ENCODE data around the gene HDAC5. TPM values are rescaled to one million over a fixed set of nuclear protein-coding genes. Genes with fewer than 3 reads are reported as not detected.

The HDAC5 gene
- total RNA-seq, 2 experiments from 2014 or later, result 31.4 to 41.5 TPM

DNA sequence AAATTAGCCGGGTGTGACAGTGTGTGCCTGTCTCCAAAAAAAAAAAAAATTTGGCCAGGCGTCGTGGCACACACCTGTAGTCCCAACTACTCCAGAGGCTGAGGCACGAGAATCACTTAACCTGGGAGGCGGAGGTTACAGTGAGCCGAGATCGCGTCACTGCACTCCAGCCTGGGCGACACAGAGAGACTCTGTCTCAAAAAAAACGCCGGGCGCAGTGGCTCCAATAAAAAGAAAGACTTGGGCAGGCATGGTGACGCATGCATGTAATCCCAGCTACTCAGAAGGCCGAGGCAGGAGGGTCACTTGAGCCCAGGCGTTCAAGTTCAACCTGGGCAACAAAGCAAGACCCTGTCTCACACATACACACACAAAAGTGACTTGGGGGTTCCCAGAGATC, 60.6 kb downstream of the HDAC5 start:
- intact Hi-C loops (cut with micrococcal nuclease; ENCODE audit: unreplicated experiment), result no loop called here

GRCh38 chr17:44061446-44061845, 62.0 kb downstream of the HDAC5 start:
- CTCF ChIA-PET (ENCODE audit: unreplicated experiment), result no interaction called here
- Histone ChIP-seq H3K9me2 (ENCODE audit: insufficient read depth, low read length) (no peaks in the 10 kb centered on the region), H3K9me3 (ENCODE audit: low read length) (peaks cover 4% of the 10 kb centered on the region; the same call in 1 of the 2 replicates), H2AFZ (ENCODE audit: low read length) (no peak overlapping the region), H3K27ac (ENCODE audit: low read depth, low read length, poor library complexity, severe bottlenecking) (no peak overlapping the region), H3K4me3 (ENCODE audit: low read depth, low read length, poor library complexity, severe bottlenecking) (no peak overlapping the region), H4K20me1 (ENCODE audit: insufficient read depth, low read length) (no peaks in the 10 kb centered on the region), H3K36me3 (ENCODE audit: insufficient read depth, low read length) (peaks cover 75% of the 10 kb centered on the region), H3K4me1 (ENCODE audit: insufficient read depth, low read length, poor library complexity, severe bottlenecking) (peaks cover 14% of the 10 kb centered on the region), H3K4me2 (ENCODE audit: low read length) (no peak overlapping the region), H3K79me2 (ENCODE audit: insufficient read depth, low read depth, low read length) (peaks cover 88% of the 10 kb centered on the region)
- intact Hi-C loops (cut with micrococcal nuclease; ENCODE audit: unreplicated experiment), result no loop called here
- TF ChIP-seq EZH2phosphoT487 (IDR thresholded peaks at IDR 0.05; ENCODE audit: borderline replicate concordance, low read depth, low read length), result no peak
- TF ChIP-seq, protein P1, sequence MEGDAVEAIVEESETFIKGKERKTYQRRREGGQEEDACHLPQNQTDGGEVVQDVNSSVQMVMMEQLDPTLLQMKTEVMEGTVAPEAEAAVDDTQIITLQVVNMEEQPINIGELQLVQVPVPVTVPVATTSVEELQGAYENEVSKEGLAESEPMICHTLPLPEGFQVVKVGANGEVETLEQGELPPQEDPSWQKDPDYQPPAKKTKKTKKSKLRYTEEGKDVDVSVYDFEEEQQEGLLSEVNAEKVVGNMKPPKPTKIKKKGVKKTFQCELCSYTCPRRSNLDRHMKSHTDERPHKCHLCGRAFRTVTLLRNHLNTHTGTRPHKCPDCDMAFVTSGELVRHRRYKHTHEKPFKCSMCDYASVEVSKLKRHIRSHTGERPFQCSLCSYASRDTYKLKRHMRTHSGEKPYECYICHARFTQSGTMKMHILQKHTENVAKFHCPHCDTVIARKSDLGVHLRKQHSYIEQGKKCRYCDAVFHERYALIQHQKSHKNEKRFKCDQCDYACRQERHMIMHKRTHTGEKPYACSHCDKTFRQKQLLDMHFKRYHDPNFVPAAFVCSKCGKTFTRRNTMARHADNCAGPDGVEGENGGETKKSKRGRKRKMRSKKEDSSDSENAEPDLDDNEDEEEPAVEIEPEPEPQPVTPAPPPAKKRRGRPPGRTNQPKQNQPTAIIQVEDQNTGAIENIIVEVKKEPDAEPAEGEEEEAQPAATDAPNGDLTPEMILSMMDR (conservative IDR thresholded peaks at IDR 0.05; ENCODE audit: low read length), result no peak
- POLR2A ChIA-PET, result interaction anchor here (0.6 kb wide), 1 partner anchor 124 kb away, joined by 6 read pairs; no protein-coding TSS in a partner anchor
- no peak for DNase-seq (ENCODE audit: low spot score)
- BruUV-seq (replicated peaks), result no TSS peak

More for the DNA sequence above, 60.6 kb downstream of the HDAC5 start:
- Histone ChIP-seq H3K4me2 (ENCODE audit: low read length) (no peak overlapping the region), H3K4me3 (ENCODE audit: low read depth, low read length, poor library complexity, severe bottlenecking) (peak overlapping the region; percentile 4), H3K9me3 (ENCODE audit: low read length) (peaks cover 4% of the 10 kb centered on the region; the same call in 1 of the 2 replicates), H3K4me1 (ENCODE audit: insufficient read depth, low read length, poor library complexity, severe bottlenecking) (peaks cover 25% of the 10 kb centered on the region), H3K27ac (ENCODE audit: low read depth, low read length, poor library complexity, severe bottlenecking) (no peak overlapping the region), H3K36me3 (ENCODE audit: insufficient read depth, low read length) (peaks cover 61% of the 10 kb centered on the region), H3K79me2 (ENCODE audit: insufficient read depth, low read depth, low read length) (peaks cover 78% of the 10 kb centered on the region), H2AFZ (ENCODE audit: low read length) (no peak overlapping the region), H3K9me2 (ENCODE audit: insufficient read depth, low read length) (no peaks in the 10 kb centered on the region), H4K20me1 (ENCODE audit: insufficient read depth, low read length) (no peaks in the 10 kb centered on the region)
- ChIA-PET CTCF (ENCODE audit: unreplicated experiment) (no interaction called here), POLR2A (no interaction called here)
- BruUV-seq (replicated peaks), result no TSS peak
- TF ChIP-seq, protein P1 (conservative IDR thresholded peaks at IDR 0.05; ENCODE audit: low read length), result no peak
- no peak for TF ChIP-seq EZH2phosphoT487 (IDR thresholded peaks at IDR 0.05; ENCODE audit: borderline replicate concordance, low read depth, low read length)
- no peak for DNase-seq (ENCODE audit: low spot score)

GRCh38 chr17:44059101-44059892, 64.1 kb downstream of the HDAC5 start:
- peaks cover 7% of the 10 kb centered on the region for H3K4me1 ChIP-seq (ENCODE audit: insufficient read depth, low read length, poor library complexity, severe bottlenecking)
- no peak overlapping the region for H3K4me3 ChIP-seq (ENCODE audit: low read depth, low read length, poor library complexity, severe bottlenecking)
- H3K9me2 ChIP-seq (ENCODE audit: insufficient read depth, low read length), result no peaks in the 10 kb centered on the region
- H3K36me3 ChIP-seq (ENCODE audit: insufficient read depth, low read length), result peaks cover 93% of the 10 kb centered on the region
- intact Hi-C loops (cut with micrococcal nuclease; ENCODE audit: unreplicated experiment), result no loop called here
- H3K9me3 ChIP-seq (ENCODE audit: low read length), result peaks cover 4% of the 10 kb centered on the region; the same call in 1 of the 2 replicates
- no peaks in the 10 kb centered on the region for H4K20me1 ChIP-seq (ENCODE audit: insufficient read depth, low read length)
- H3K79me2 ChIP-seq (ENCODE audit: insufficient read depth, low read depth, low read length), result peaks cover 86% of the 10 kb centered on the region
- no peak overlapping the region for H3K27ac ChIP-seq (ENCODE audit: low read depth, low read length, poor library complexity, severe bottlenecking)
- ChIA-PET POLR2A (no interaction called here), CTCF (ENCODE audit: unreplicated experiment) (no interaction called here)
- no peak for TF ChIP-seq EZH2phosphoT487 (IDR thresholded peaks at IDR 0.05; ENCODE audit: borderline replicate concordance, low read depth, low read length)
- TF ChIP-seq, protein P1 (conservative IDR thresholded peaks at IDR 0.05; ENCODE audit: low read length), result no peak
- no peak for DNase-seq (ENCODE audit: low spot score)
- H3K4me2 ChIP-seq (ENCODE audit: low read length), result no peak overlapping the region
- BruUV-seq (replicated peaks), result no TSS peak
- no peak overlapping the region for H2AFZ ChIP-seq (ENCODE audit: low read length)

Data from OCI-LY7 (cell line).